T-cell (primary cell): Measurements from ENCODE around the gene GREB1. TPM values are rescaled to one million over a fixed set of nuclear protein-coding genes. Genes with fewer than 3 reads are reported as not detected.

ENCODE experiments used
- ATAC-seq, 4 experiments: fragments of 200-7000 bp in 3 of 4; fragments of 150-1000 bp in 1 of 4; cut with Tn5 transposase; replicated peaks in 1 of 4; 1 replicate in 3 of 4; 2 replicates in 1 of 4; pipeline ENCODE4 v1.10.0; 2021; ENCODE audit warnings: moderate library complexity in 3 of 4, mild to moderate bottlenecking in 2 of 4, moderate number of reproducible peaks in 1 of 4
- CTCF ChIA-PET, 2 donors: fragments of 300-600 bp; sonication (Branson Sonifier 250); formaldehyde crosslinking; loops; one replicate each; lab custom pipeline; 2022; ENCODE audit warnings: antibody characterized with exemption in 2 of 2; lab: Charles Lee
- POLR2A ChIA-PET, 2 donors: fragments of 300-600 bp; sonication (Branson Sonifier 250); formaldehyde crosslinking; loops; one replicate each; lab custom pipeline; 2022; ENCODE audit warnings: antibody characterized with exemption in 2 of 2; lab: Charles Lee
- DNase-seq, 35 experiments: peaks; one replicate each; pipeline versions ENCODE4 v3.0.0 to v3.0.0-alpha.2; 2013 to 2023
- H3K27ac ChIP-seq: one replicate; pipeline ENCODE4 v1.5.1; 2013; ENCODE audit warnings: low read length
- H3K27me3 ChIP-seq, 2 experiments: replicated peaks in 1 of 2; 1 replicate in 1 of 2; 2 replicates in 1 of 2; pipeline versions ENCODE4 v1.6.1 to v1.7.0; 2013; ENCODE audit warnings: low read length in 1 of 2, mixed read lengths in 1 of 2; ENCODE audit not compliant: control insufficient read depth in 2 of 2, insufficient read depth in 2 of 2; ENCODE audit errors: extremely low read depth in 1 of 2
- H3K36me3 ChIP-seq, 2 donors: 1 replicate in 1 of 2; 2 replicates in 1 of 2; pipeline versions ENCODE4 v1.6.1 to v1.7.0; 2013; ENCODE audit warnings: low read length in 1 of 2; ENCODE audit not compliant: control insufficient read depth in 2 of 2, insufficient read depth in 1 of 2; ENCODE audit errors: extremely low read depth in 1 of 2
- H3K4me1 ChIP-seq, 2 experiments: 1 replicate in 1 of 2; 2 replicates in 1 of 2; pipeline versions ENCODE4 v1.6.1 to v1.7.0; 2013; ENCODE audit warnings: low read length in 2 of 2, mixed read lengths in 1 of 2; ENCODE audit not compliant: insufficient read depth in 2 of 2, control insufficient read depth in 1 of 2; ENCODE audit errors: extremely low read depth in 1 of 2
- H3K4me3 ChIP-seq, 2 donors: 1 replicate in 1 of 2; 2 replicates in 1 of 2; pipeline versions ENCODE4 v1.5.1 to v1.7.0; 2013; ENCODE audit warnings: mild to moderate bottlenecking in 2 of 2, low read length in 1 of 2, moderate library complexity in 1 of 2; ENCODE audit not compliant: control insufficient read depth in 1 of 2; ENCODE audit errors: extremely low read depth in 1 of 2
- H3K9me3 ChIP-seq: 2 replicates; pipeline ENCODE4 v1.7.0; 2013
- H3K27ac Mint-ChIP-seq, 2 donors: one replicate each; pipeline ENCODE4 v1.8.0; 2020 to 2021; ENCODE audit warnings: mild to moderate bottlenecking in 2 of 2, mixed read lengths in 2 of 2
- H3K27me3 Mint-ChIP-seq, 2 donors: one replicate each; pipeline ENCODE4 v1.8.0; 2021 to 2022; ENCODE audit warnings: mixed read lengths in 2 of 2
- H3K36me3 Mint-ChIP-seq: one replicate; pipeline ENCODE4 v1.8.0; 2021; ENCODE audit warnings: mixed read lengths
- H3K4me1 Mint-ChIP-seq, 3 donors: one replicate each; pipeline ENCODE4 v1.8.0; 2020 to 2022; ENCODE audit warnings: mixed read lengths in 3 of 3, mild to moderate bottlenecking in 1 of 3
- H3K4me3 Mint-ChIP-seq, 3 donors: one replicate each; pipeline ENCODE4 v1.8.0; 2020 to 2022; ENCODE audit warnings: mild to moderate bottlenecking in 3 of 3, mixed read lengths in 3 of 3, moderate library complexity in 3 of 3
- H3K9me3 Mint-ChIP-seq, 3 donors: one replicate each; pipeline ENCODE4 v1.8.0; 2020 to 2022; ENCODE audit warnings: mixed read lengths in 3 of 3
- WGBS: methylation state at CpG from one replicate; pipeline ENCODE4 v1.1.5; 2013; ENCODE audit warnings: missing lambda C conversion rate; ENCODE audit not compliant: insufficient coverage; 5-methylcytosine and 5-hydroxymethylcytosine counted together
- total RNA-seq, 35 experiments: library from RNA in 6 of 35; stranded (reverse) in 6 of 35; fragments of 120-200 nt in 1 of 35; gene quantifications; one replicate each; pipeline versions ENCODE4 v1.2.1 to v1.2.4 and lab custom pipeline; 2013 to 2026

Gene GREB1
- total RNA-seq, 5 donors from 2014 or later (not counting 1 experiment from before 2014, with no cell fraction given) = 0.23 to 1.2 (median 0.63) TPM

GRCh38 chr2:11508279-11508678 is 25.6 kb upstream of the GREB1 start:
- no peaks in the 10 kb centered on the region for H3K4me1 ChIP-seq
- ATAC-seq (no peak), DNase-seq (no peak)
- H3K27ac ChIP-seq = no peak overlapping the region
- H3K36me3 Mint-ChIP-seq = no peaks in the 10 kb centered on the region
- peaks cover 0 to 3% (median 2%) of the 10 kb centered on the region in 3 donors for H3K9me3 Mint-ChIP-seq
- H3K4me3 ChIP-seq = no peak overlapping the region
- no peak overlapping the region for H3K4me3 Mint-ChIP-seq
- H3K27me3 ChIP-seq = peaks cover 0 to 12% of the 10 kb centered on the region in 2 experiments
- WGBS = 85% methylated on average over 8 of the region's 8 CpGs
- H3K4me1 Mint-ChIP-seq = no peaks in the 10 kb centered on the region
- H3K36me3 ChIP-seq = no peaks in the 10 kb centered on the region
- POLR2A ChIA-PET = no interaction called here
- H3K27ac Mint-ChIP-seq = no peak overlapping the region
- peaks cover 8 to 15% of the 10 kb centered on the region in 2 donors for H3K27me3 Mint-ChIP-seq
- CTCF ChIA-PET = no interaction called here
- H3K9me3 ChIP-seq = no peaks in the 10 kb centered on the region

DNA sequence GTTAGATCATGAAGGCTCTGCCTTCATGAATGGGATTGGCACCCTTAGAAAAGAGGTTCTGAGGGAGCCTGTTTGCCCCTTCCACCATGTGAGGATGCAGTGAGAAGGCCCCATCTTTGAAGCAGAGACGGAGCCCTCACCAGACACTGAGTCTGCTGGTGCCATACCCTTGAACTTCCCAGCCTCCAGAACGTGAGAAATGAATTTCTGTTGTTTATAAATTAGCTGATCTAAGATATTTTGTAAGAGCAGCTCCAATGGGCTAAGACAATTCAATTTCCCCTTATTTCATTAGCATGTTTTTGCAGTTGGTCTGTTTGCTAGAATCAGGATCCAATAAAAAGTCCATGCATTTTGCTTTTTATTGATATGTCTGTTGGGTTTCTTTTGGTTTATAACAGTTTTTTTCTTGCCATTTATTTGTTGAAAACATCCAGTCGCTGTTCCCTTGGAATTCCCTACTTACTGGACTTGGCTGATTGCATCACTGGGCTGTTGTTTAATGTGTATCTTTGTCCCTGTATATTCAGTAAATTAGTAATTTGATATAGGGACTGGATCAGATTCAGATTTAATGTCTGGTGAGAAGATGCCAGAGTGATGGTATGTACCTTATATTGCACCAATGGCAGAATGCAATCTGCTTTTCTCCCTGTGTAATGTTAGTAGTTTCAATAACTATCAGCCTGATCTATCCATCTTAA is 24.0 kb upstream of the GREB1 start:
- Histone ChIP-seq H3K27me3 (peaks cover 0 to 12% of the 10 kb centered on the region in 2 experiments), H3K4me1 (no peaks in the 10 kb centered on the region), H3K9me3 (no peaks in the 10 kb centered on the region), H3K36me3 (no peaks in the 10 kb centered on the region), H3K27ac (no peak overlapping the region), H3K4me3 (no peak overlapping the region)
- ChIA-PET POLR2A (no interaction called here), CTCF (no interaction called here)
- no peaks in the 10 kb centered on the region for H3K9me3 Mint-ChIP-seq
- DNase-seq (no peak), ATAC-seq (no peak)
- H3K27me3 Mint-ChIP-seq = peaks cover 8 to 18% of the 10 kb centered on the region in 2 donors
- no CpG with 5 or more reads among the region's 3 CpGs for WGBS
- H3K4me1 Mint-ChIP-seq = no peaks in the 10 kb centered on the region
- no peaks in the 10 kb centered on the region for H3K36me3 Mint-ChIP-seq
- no peak overlapping the region for H3K27ac Mint-ChIP-seq
- no peak overlapping the region for H3K4me3 Mint-ChIP-seq

DNA sequence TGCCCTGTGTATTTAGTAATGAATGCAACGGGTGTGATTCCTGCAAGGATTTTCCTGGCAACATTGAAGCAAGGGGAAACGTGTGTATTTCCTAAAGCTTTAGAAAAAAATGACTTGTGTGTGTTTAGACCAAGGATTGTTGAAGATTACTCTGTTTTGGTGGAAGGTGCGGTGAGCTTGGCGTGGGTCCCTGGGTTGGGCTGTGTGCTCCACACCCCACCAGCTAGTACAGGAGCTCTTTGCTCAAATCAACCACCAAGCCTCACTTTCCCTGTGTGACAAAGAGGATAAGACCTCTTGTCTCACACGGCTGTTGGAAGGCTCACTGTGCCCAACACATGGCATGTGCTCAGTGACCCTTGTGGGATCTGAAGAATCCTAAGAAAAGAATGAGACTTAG is 21.4 kb upstream of the GREB1 start:
- Histone ChIP-seq H3K27ac (no peak overlapping the region), H3K27me3 (peaks cover 0 to 16% of the 10 kb centered on the region in 2 experiments), H3K9me3 (no peaks in the 10 kb centered on the region), H3K4me1 (no peaks in the 10 kb centered on the region), H3K36me3 (no peaks in the 10 kb centered on the region), H3K4me3 (no peak overlapping the region)
- ChIA-PET CTCF (no interaction called here), POLR2A (no interaction called here)
- no peaks in the 10 kb centered on the region for H3K9me3 Mint-ChIP-seq
- no peaks in the 10 kb centered on the region for H3K4me1 Mint-ChIP-seq
- no peaks in the 10 kb centered on the region for H3K36me3 Mint-ChIP-seq
- no peak overlapping the region for H3K4me3 Mint-ChIP-seq
- no peak overlapping the region for H3K27ac Mint-ChIP-seq
- H3K27me3 Mint-ChIP-seq = peaks cover 17% of the 10 kb centered on the region in 2 donors
- no peak for ATAC-seq
- DNase-seq = no peak
- WGBS = 48% methylated on average over 3 of the region's 5 CpGs

- H3K27me3 ChIP-seq = peaks cover 0 to 14% of the 10 kb centered on the region in 2 experiments
These were observed 20.5 kb upstream of the GREB1 start for GRCh38 chr2:11513319-11513718.

GRCh38 chr2:11514081-11514730 is 19.6 kb upstream of the GREB1 start:
- Mint-ChIP-seq H3K9me3 (peaks cover 0 to 4% (median 0%) of the 10 kb centered on the region in 3 donors), H3K27me3 (peaks cover 15 to 17% of the 10 kb centered on the region in 2 donors), H3K27ac (no peak overlapping the region), H3K4me3 (no peak overlapping the region), H3K36me3 (no peaks in the 10 kb centered on the region), H3K4me1 (no peaks in the 10 kb centered on the region)
- POLR2A ChIA-PET = no interaction called here
- ATAC-seq (no peak), DNase-seq (no peak)
- Histone ChIP-seq H3K4me3 (no peak overlapping the region), H3K27me3 (peaks cover 0 to 14% of the 10 kb centered on the region in 2 experiments), H3K4me1 (no peaks in the 10 kb centered on the region), H3K27ac (no peak overlapping the region), H3K9me3 (no peaks in the 10 kb centered on the region), H3K36me3 (no peaks in the 10 kb centered on the region)
- whole genome bisulfite sequencing = no CpG with 5 or more reads among the region's 3 CpGs
- CTCF ChIA-PET = no interaction called here

More at GRCh38 chr2:11513319-11513718, 20.5 kb upstream of the GREB1 start:
- H3K9me3 ChIP-seq = no peaks in the 10 kb centered on the region
- ATAC-seq (no peak), DNase-seq (no peak)
- WGBS = no CpG with 5 or more reads among the region's 5 CpGs
- H3K9me3 Mint-ChIP-seq = peaks cover 0 to under 1% (median 0%) of the 10 kb centered on the region in 3 donors
- no peaks in the 10 kb centered on the region for H3K36me3 Mint-ChIP-seq
- no peaks in the 10 kb centered on the region for H3K36me3 ChIP-seq
- no peak overlapping the region for H3K4me3 Mint-ChIP-seq
- H3K4me1 ChIP-seq = no peaks in the 10 kb centered on the region
- no peak overlapping the region for H3K4me3 ChIP-seq
- CTCF ChIA-PET = no interaction called here
- no peak overlapping the region for H3K27ac Mint-ChIP-seq
- no peak overlapping the region for H3K27ac ChIP-seq
- no peaks in the 10 kb centered on the region for H3K4me1 Mint-ChIP-seq
- H3K27me3 Mint-ChIP-seq = peaks cover 17% of the 10 kb centered on the region in 2 donors
- POLR2A ChIA-PET = no interaction called here

GRCh38 chr2:11514904-11515303 is 18.9 kb upstream of the GREB1 start:
- Histone ChIP-seq H3K4me1 (no peaks in the 10 kb centered on the region), H3K4me3 (no peak overlapping the region), H3K27me3 (peaks cover 0 to 14% of the 10 kb centered on the region in 2 experiments), H3K9me3 (no peaks in the 10 kb centered on the region), H3K27ac (no peak overlapping the region), H3K36me3 (no peaks in the 10 kb centered on the region)
- CTCF ChIA-PET = no interaction called here
- H3K27me3 Mint-ChIP-seq = peaks cover 15 to 17% of the 10 kb centered on the region in 2 donors
- H3K4me3 Mint-ChIP-seq = no peak overlapping the region
- 98% methylated on average over 3 of the region's 6 CpGs for WGBS
- H3K27ac Mint-ChIP-seq = peak overlapping the region in 1 of 2 donors; percentile 8
- peaks cover 0 to 4% (median 0%) of the 10 kb centered on the region in 3 donors for H3K9me3 Mint-ChIP-seq
- no peaks in the 10 kb centered on the region for H3K4me1 Mint-ChIP-seq
- ATAC-seq = no peak
- POLR2A ChIA-PET = no interaction called here
- no peaks in the 10 kb centered on the region for H3K36me3 Mint-ChIP-seq
- DNase-seq = no peak
